Measurements from ENCODE around the gene CD180. TPM values are rescaled to one million over a fixed set of nuclear protein-coding genes. Genes with fewer than 3 reads are reported as not detected.
A peak's percentile ranks its signal among the peaks of the same experiment; 100 is the strongest.

Gene CD180
- total and polyA plus RNA-seq, 11 donors: 0.08 to 7.7 (median 0.32) TPM

DNA sequence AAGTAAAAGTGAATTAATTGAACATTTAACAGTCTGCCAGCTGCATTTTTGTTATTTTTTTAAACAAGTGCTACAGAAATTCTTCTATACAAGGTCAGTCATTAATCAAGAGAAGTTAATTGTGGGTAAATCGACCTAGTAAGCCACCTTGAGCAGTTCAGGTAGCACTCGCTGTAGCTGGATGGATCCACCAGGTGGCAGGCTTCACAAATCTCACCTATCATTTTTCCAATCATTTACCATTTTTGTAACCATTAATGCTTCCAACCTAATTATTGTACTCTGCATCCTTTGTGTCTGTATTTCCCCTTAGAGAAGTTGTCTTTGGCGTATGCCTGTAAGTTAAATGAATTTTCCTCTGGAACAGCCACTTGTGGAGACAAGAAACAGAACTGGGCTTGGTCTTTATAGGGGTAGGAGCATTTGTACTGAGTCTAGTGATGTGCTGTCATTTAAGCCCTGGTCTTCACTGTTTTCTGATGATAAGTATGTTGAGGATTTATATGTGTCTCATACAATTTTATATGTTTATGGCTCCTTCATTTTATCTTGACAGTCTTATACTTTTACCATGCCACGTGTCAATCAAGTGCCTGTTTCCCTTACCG, 39.5 kb downstream of the CD180 start:
- Histone ChIP-seq H3K36me3 (peaks cover 0 to 100% (median 46%) of the 10 kb centered on the region in 9 donors), H3K4me3 (no peak overlapping the region), H3K27me3 (no peaks in the 10 kb centered on the region), H3K4me1 (peaks cover 0 to 23% (median 8%) of the 10 kb centered on the region in 12 donors), H3K9me3 (no peaks in the 10 kb centered on the region), H3K27ac (no peak overlapping the region)
- DNase-seq (no peak), ATAC-seq (no peak)
- TF ChIP-seq, protein P1, sequence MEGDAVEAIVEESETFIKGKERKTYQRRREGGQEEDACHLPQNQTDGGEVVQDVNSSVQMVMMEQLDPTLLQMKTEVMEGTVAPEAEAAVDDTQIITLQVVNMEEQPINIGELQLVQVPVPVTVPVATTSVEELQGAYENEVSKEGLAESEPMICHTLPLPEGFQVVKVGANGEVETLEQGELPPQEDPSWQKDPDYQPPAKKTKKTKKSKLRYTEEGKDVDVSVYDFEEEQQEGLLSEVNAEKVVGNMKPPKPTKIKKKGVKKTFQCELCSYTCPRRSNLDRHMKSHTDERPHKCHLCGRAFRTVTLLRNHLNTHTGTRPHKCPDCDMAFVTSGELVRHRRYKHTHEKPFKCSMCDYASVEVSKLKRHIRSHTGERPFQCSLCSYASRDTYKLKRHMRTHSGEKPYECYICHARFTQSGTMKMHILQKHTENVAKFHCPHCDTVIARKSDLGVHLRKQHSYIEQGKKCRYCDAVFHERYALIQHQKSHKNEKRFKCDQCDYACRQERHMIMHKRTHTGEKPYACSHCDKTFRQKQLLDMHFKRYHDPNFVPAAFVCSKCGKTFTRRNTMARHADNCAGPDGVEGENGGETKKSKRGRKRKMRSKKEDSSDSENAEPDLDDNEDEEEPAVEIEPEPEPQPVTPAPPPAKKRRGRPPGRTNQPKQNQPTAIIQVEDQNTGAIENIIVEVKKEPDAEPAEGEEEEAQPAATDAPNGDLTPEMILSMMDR (IDR thresholded peaks at IDR 0.05): peak; percentile 55 to 87 (median 71)
- TF ChIP-seq POLR2A (IDR thresholded peaks at IDR 0.05): no peak
- WGBS, 4 donors: 63 to 79% (median 72%) methylated on average over 5 of the region's 5 CpGs
- intact Hi-C loops (cut with DNase I): loop anchor here in 6 of 10 donors (2.0 to 10.0 kb wide), 4 partner anchors 52 to 345 kb away; no protein-coding TSS in a partner anchor

DNA sequence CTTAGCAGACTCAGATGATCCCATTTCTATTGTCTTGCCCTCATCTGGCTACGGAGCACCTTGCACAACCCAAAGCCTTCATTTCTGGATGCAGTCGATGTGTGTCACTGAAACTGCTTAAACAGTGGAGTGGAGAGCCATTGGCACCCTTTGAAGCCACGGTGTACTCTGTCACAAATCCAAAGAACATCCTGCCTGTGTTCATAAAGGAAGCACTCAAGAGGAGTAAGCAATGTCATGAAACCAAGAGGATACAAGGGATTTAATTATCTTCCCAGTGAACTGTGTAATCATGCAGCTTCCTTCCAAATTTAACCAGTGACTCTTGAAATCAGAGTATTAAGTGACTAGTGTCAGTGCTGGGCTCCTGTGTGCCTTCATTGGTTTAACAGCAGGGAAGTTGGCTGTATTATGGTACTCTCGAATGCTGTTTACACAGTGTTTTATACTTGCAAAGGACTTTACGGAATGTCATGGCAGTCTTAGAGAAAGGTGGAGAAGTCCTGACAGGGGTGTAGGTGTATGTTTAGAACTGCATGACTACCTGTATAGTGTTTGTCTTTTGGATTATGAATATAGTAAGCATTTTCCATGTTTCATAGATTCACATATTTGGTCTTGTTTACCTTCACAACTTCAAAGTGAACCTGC, 41.9 kb downstream of the CD180 start:
- ATAC-seq: peak; percentile 82 to 87 (median 84)
- H3K27me3 ChIP-seq: no peaks in the 10 kb centered on the region

DNA sequence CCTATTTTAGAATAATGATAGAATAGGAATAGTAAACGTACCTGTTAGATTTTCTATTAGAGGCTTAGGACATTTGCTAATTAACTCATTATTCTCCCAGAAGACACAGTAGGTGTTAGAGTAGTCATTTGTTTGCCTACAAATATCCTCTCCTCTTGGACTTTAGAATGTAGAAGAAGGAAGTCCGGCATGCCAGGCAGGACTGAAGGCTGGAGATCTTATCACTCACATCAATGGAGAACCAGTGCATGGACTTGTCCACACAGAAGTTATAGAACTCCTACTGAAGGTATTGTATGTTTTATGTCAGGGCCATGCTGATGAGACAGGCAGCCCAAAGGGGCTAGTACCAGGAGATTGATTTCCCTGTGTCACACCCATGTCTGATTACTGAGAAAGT, 43.3 kb downstream of the CD180 start:
- DNase-seq (no peak), ATAC-seq (no peak)
- Histone ChIP-seq H3K27me3 (no peaks in the 10 kb centered on the region), H3K4me3 (no peak overlapping the region), H3K4me1 (peaks cover 0 to 20% (median 7%) of the 10 kb centered on the region in 12 donors), H3K27ac (peak overlapping the region in 1 of 12 donors; percentile 78), H3K9me3 (no peaks in the 10 kb centered on the region), H3K36me3 (peaks cover 0 to 100% (median 64%) of the 10 kb centered on the region in 9 donors)
- 75 to 88% (median 79%) methylated on average over 2 of the region's 2 CpGs for WGBS, 4 donors
- intact Hi-C loops (cut with DNase I): loop anchor here in 5 of 10 donors (5.0 to 10.0 kb wide), 3 partner anchors 166 to 341 kb away; no protein-coding TSS in a partner anchor
- TF ChIP-seq POLR2A (IDR thresholded peaks at IDR 0.05): no peak
- TF ChIP-seq, protein P1 (IDR thresholded peaks at IDR 0.05): no peak

More for the DNA sequence above, 41.9 kb downstream of the CD180 start:
- Histone ChIP-seq H3K27ac (peak overlapping the region in 8 of 12 donors; percentile 8 to 78 (median 31)), H3K4me1 (peaks cover 0 to 23% (median 7%) of the 10 kb centered on the region in 12 donors), H3K9me3 (no peaks in the 10 kb centered on the region), H3K36me3 (peaks cover 0 to 100% (median 55%) of the 10 kb centered on the region in 9 donors), H3K4me3 (no peak overlapping the region)
- WGBS, 4 donors: 37 to 53% (median 41%) methylated on average over 5 of the region's 5 CpGs
- intact Hi-C loops (cut with DNase I): loop anchor here in 6 of 10 donors (5.0 to 10.0 kb wide), 3 partner anchors 167 to 342 kb away; no protein-coding TSS in a partner anchor
- TF ChIP-seq, protein P1 (IDR thresholded peaks at IDR 0.05): no peak
- TF ChIP-seq POLR2A (IDR thresholded peaks at IDR 0.05): no peak
- DNase-seq: peak in 1 of 5 donors; percentile 46

DNA sequence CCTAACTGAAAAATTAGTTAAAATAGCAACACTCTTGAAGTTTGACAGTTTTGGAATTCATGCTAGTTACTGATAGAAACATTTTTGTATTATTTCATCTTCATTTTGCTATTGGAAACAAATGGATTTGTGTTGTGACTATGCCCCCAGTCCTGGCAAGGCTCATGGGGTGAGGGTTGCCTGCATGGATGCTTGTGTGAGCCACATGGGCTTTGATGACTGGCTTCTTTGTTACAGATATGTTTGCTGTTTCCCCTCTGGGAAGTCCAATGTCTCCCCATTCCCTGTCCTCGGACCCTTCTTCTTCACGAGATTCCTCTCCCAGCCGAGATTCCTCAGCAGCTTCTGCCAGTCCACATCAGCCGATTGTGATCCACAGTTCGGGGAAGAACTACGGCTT, 44.2 kb downstream of the CD180 start:
- peaks cover 0 to 20% (median 7%) of the 10 kb centered on the region in 12 donors for H3K4me1 ChIP-seq
- no peaks in the 10 kb centered on the region for H3K9me3 ChIP-seq
- H3K27me3 ChIP-seq: no peaks in the 10 kb centered on the region
- TF ChIP-seq, protein P1 (IDR thresholded peaks at IDR 0.05): no peak
- TF ChIP-seq POLR2A (IDR thresholded peaks at IDR 0.05): no peak
- WGBS, 4 donors: 86 to 93% (median 91%) methylated on average over 6 of the region's 6 CpGs
- no peak overlapping the region for H3K4me3 ChIP-seq
- no peak overlapping the region for H3K27ac ChIP-seq
- intact Hi-C loops (cut with DNase I): loop anchor here in 5 of 10 donors (5.0 to 10.0 kb wide), 3 partner anchors 165 to 340 kb away; no protein-coding TSS in a partner anchor
- no peak for DNase-seq
- peaks cover 0 to 100% (median 59%) of the 10 kb centered on the region in 9 donors for H3K36me3 ChIP-seq
- no peak for ATAC-seq

All from heart left ventricle (tissue), 16 donors.